GM18499 (cell line): ENCODE measurements around the gene SH3TC1.

ENCODE experiments used
- ATAC-seq: cut with Tn5 transposase; IDR thresholded peaks from one replicate; pipeline ENCODE4 v1.9.1; 2021; ENCODE audit warnings: moderate number of reproducible peaks; ENCODE audit not compliant: insufficient read depth, unreplicated experiment

Gene SH3TC1

GRCh38 chr4:8282134-8282641 is 83.1 kb downstream of the SH3TC1 start:
- no peak for ATAC-seq

GRCh38 chr4:8282742-8283141 is 83.7 kb downstream of the SH3TC1 start:
- ATAC-seq = no peak

GRCh38 chr4:8283161-8283560 is 84.1 kb downstream of the SH3TC1 start:
- no peak for ATAC-seq

GRCh38 chr4:8283631-8284121 is 84.6 kb downstream of the SH3TC1 start:
- no peak for ATAC-seq

- no peak for ATAC-seq
Measured at GRCh38 chr4:8284391-8284790, 85.3 kb downstream of the SH3TC1 start.

DNA sequence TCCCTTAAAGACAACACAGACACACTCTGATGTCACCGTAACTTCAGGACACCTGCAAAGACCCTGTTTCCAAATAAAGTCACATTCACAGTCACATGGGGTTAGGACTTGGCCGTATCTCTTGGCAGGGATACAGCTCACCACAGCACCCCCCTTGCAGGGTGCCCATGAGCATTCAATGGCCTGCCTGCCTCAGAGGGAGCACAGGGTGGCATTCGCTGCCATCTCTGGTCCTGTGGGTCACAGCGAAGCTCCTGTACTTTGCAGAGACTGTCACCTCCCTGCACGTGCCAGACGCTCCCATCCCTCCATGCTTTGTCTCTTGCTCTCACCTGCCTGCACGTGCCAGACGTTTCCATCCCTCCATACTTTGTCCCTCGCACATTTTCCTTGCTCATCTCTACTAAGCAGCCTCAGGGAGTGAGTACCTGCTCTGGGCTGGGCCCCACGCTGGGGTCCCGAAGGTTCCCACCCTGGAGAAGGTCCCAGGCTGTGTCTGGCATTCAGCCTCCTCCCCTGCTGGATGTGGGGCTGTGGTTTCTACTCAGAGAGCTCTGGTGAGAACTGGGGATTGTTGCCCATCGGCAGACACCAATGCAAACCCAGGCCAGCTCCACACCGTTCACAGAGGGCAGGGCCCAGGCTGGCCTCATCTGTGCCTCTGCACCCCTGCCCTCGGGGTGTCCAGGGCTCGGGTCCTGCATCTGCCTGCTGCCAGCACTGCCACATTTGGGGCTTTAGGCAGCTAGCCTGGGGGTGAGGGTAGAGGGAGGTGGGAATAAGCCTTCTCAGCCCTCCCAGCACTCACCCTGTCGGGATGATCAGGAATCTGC is 86.3 kb downstream of the SH3TC1 start:
- no peak for ATAC-seq

DNA sequence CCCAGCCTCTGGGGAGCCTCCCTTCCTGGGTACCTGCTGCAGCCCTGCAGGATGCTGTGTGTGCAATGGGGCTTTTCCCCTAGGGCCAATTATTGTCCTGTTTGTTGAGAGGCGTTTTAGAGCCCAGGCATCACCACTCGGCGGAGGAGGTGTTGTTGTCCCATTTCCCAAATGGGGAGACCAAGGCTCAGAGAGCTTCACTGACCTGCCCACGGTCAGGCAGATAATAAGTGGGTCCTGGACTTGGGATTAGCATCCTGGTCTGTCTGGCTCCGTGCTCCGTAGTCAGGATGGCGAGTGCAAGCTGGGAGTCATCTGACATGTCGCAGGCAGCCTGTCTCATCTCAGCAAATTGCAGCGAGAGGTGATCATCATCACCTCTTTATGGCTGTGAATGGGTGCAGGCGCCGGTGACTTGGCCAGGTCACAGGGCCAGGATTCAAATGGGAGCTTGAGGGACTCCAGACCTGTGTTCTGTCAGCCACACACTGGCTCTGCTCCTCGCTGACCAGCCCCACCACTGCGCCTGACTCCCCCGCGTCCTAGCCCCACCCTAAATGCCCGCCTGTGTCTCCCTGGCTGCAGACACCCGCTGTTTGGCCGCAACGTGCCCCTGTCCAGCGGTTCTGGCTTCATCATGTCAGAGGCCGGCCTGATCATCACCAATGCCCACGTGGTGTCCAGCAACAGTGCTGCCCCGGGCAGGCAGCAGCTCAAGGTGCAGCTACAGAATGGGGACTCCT is 87.1 kb downstream of the SH3TC1 start:
- ATAC-seq = no peak

DNA sequence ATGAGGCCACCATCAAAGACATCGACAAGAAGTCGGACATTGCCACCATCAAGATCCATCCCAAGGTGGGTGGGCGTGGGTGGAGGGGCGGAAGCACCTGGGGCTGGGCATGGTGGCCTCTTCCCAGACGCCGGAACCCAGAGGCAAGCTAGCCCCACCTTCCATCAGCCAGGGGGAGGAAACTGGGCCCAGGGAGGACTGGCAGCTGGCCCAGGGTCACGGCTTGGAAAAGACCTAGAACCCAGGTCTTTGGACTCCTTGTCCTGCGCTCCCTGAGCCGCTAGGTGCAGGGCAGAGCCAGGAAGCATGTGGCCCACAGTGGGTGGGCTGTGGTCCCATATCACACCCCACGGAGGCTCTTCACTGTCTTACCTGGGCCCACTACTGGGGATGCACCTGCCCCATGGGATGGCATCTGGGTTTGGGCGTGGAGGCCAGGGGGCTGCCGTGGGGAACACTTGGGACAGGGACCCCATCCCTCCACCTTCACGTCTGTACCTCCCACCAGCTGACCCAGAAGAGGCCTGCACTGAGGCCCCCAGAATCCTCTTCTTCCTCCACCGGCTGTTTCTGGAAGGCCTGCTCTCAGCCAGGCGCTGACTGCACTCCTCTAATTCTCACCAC is 87.7 kb downstream of the SH3TC1 start:
- no peak for ATAC-seq

GRCh38 chr4:8287343-8288280 is 88.5 kb downstream of the SH3TC1 start:
- no peak for ATAC-seq

DNA sequence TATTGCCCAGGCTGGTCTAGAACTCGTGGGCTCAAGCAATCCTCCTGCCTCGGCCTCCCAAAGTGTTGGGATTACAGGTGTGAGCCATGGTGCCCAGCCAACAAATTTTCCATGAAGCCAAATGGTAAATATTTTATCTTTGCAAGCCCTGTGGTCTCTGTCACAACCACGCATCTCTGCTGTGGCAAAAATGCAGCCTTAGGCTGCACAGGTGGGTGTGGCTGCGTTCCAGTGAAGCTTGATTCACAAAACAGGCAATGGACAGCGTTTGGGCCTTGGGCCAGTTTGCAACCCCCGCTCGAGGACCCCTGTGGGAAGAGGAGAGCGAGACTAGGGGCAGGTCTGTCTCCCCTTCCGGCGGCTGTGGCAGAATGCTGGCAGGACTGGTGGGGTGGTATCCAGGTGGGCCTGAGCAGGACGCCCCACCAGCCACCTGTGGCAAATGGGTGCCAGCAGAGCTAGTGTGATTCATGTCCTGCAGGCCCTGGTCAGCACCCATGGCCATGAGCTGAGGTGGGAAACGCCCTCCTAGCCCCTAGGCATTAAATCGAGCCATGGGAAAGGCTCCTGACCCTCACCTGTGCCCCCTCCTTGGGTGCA is 90.2 kb downstream of the SH3TC1 start:
- no peak for ATAC-seq

DNA sequence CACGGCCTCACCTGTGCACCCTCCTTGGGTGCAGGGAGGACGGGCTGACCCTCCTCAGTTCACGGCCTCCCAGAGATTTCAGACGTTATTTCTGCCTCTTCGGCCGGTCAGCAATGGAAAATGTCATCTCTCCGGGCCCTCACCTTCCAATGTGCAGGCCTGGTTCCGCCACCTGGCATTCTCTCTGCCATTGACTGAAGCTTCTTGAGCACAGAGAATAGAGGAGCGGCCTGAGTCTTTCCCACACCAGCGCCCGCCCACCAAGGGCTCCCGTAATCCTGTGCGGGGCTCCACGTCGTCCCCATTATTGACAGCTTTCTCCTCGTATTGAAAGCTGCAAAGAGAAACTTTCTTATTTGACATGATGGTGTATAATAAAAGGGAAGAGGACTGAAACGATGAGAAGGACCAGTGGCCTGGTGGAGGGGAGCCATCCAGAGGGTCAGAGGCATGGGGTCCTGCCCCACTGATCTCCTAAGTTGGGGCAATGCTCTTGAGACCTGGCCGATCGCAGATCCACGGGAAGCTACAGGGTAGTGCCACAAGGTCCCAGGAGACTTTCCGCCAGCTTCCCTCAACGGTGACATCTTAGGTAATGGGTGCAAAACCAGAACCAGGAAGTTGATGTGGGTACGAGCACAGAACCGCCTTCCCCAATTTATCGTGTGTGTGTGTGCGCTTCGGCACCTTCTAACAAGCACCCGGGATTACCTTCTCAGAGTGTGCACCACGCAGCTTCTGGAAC is 91.0 kb downstream of the SH3TC1 start:
- ATAC-seq = no peak

DNA sequence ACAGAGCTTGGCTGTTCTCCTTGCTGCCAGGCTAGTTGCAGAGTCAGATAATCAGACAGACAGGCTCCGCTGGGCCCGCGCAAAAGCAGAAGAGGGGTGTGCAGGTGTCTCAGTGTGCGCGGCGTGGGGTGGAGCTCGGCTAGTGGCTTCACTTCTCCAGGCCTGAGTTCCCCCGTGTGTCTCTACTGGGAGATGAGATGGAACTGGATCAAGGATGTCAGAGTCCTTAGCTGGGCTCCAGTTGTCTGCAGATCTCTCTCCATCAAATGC is 91.5 kb downstream of the SH3TC1 start:
- no peak for ATAC-seq
